HepG2 (cell line): Measurements from ENCODE around the gene TCFL5. TPM values are rescaled to one million over a fixed set of nuclear protein-coding genes. Genes with fewer than 3 reads are reported as not detected.

Source experiments
- CHD2 ChIP-seq: IDR thresholded peaks from 2 replicates; pipeline ENCODE4 v1.6.1; 2011; ENCODE audit warnings: low read depth, low read length, improper control_type of control experiment
- DMAP1 ChIP-seq: IDR thresholded peaks from 2 replicates; pipeline ENCODE4 v1.6.1; 2016
- GATAD2A ChIP-seq: IDR thresholded peaks from 2 replicates; pipeline ENCODE4 v1.6.1; 2016
- HBP1 ChIP-seq: IDR thresholded peaks from 2 replicates; pipeline ENCODE4 v1.6.1; 2016; ENCODE audit warnings: low read depth, control low read depth
- NAIF1 ChIP-seq: sonication (generic); formaldehyde crosslinking; IDR thresholded peaks from 2 replicates; pipeline ENCODE4 v1.5.0; 2020; ENCODE audit warnings: mild to moderate bottlenecking, missing genetic modification reagents, borderline replicate concordance
- NCOA1 ChIP-seq: sonication (generic); formaldehyde crosslinking; IDR thresholded peaks from 2 replicates; pipeline ENCODE4 v1.9.0; 2021; ENCODE audit warnings: missing genetic modification reagents
- TRIM22 ChIP-seq: fragments of 450-650 bp; IDR thresholded peaks from 2 replicates; pipeline ENCODE4 v1.6.1; 2017
- U2AF1 ChIP-seq: fragments of 200-400 bp; formaldehyde crosslinking; optimal IDR thresholded peaks from 2 replicates; pipeline ENCODE3; 2017; ENCODE audit warnings: mild to moderate bottlenecking, low read depth, low read length
- ZNF3 ChIP-seq: IDR thresholded peaks from 2 replicates; pipeline ENCODE4 v1.7.0; 2017; ENCODE audit warnings: inconsistent platforms
- ZNF407 ChIP-seq: sonication (generic); formaldehyde crosslinking; IDR thresholded peaks from one replicate; pipeline ENCODE4 v1.5.1; 2020; ENCODE audit warnings: mild to moderate bottlenecking, missing genetic modification reagents; ENCODE audit errors: not compliant biosample characterization
- polyA plus RNA-seq, 8 experiments: library from polyadenylated mRNA; depleted of rRNA in 3 of 8; stranded (reverse) in 7 of 8; unstranded in 1 of 8; fragments of >200 nt; fragmentation: Illumina TruSeq in 4 of 8; extraction: Trizol in 4 of 8; gene quantifications; 2 replicates each; pipeline versions ENCODE4 v1.2.1 to v1.2.3, GENCODE V29; 2011 to 2016; ENCODE audit warnings: low read depth in 4 of 8, missing spikeins in 1 of 8, mixed read lengths in 1 of 8; ENCODE audit not compliant: insufficient read depth in 1 of 8
- total RNA-seq, 5 experiments: library from RNA; depleted of rRNA; stranded (reverse); fragments of >200 nt; fragmentation: Illumina TruSeq; extraction: Trizol; gene quantifications; 2 replicates each; pipeline ENCODE4 v1.2.3, GENCODE V29; 2016; ENCODE audit warnings: low read depth in 1 of 5
- TF ChIP-seq, protein P1 (sequence below): sonication (generic); formaldehyde crosslinking; IDR thresholded peaks from 2 replicates; pipeline ENCODE4 v1.4.0; 2020; ENCODE audit warnings: missing genetic modification reagents

Gene TCFL5
- total and polyA plus RNA-seq, 2 of the 13 experiments (the other 11 are each of a cell fraction or from before 2014, with no cell fraction given), result 14.8 to 20.0 TPM

- peak; percentile 89; the same call in 1 of the 2 replicates for TF ChIP-seq HBP1
- no peak for TF ChIP-seq NCOA1 (CRISPR knock-in tag)
- TF ChIP-seq ZNF3, result no peak
- no peak for TF ChIP-seq CHD2
- peak; percentile 83; the same call in 1 of the 2 replicates for TF ChIP-seq NAIF1 (CRISPR knock-in tag)
- TF ChIP-seq TRIM22, result no peak
- TF ChIP-seq GATAD2A (CRISPR knock-in tag), result peak; percentile 74
- TF ChIP-seq ZNF407, result peak; percentile 98
- TF ChIP-seq U2AF1, result no peak
- TF ChIP-seq, protein P1, sequence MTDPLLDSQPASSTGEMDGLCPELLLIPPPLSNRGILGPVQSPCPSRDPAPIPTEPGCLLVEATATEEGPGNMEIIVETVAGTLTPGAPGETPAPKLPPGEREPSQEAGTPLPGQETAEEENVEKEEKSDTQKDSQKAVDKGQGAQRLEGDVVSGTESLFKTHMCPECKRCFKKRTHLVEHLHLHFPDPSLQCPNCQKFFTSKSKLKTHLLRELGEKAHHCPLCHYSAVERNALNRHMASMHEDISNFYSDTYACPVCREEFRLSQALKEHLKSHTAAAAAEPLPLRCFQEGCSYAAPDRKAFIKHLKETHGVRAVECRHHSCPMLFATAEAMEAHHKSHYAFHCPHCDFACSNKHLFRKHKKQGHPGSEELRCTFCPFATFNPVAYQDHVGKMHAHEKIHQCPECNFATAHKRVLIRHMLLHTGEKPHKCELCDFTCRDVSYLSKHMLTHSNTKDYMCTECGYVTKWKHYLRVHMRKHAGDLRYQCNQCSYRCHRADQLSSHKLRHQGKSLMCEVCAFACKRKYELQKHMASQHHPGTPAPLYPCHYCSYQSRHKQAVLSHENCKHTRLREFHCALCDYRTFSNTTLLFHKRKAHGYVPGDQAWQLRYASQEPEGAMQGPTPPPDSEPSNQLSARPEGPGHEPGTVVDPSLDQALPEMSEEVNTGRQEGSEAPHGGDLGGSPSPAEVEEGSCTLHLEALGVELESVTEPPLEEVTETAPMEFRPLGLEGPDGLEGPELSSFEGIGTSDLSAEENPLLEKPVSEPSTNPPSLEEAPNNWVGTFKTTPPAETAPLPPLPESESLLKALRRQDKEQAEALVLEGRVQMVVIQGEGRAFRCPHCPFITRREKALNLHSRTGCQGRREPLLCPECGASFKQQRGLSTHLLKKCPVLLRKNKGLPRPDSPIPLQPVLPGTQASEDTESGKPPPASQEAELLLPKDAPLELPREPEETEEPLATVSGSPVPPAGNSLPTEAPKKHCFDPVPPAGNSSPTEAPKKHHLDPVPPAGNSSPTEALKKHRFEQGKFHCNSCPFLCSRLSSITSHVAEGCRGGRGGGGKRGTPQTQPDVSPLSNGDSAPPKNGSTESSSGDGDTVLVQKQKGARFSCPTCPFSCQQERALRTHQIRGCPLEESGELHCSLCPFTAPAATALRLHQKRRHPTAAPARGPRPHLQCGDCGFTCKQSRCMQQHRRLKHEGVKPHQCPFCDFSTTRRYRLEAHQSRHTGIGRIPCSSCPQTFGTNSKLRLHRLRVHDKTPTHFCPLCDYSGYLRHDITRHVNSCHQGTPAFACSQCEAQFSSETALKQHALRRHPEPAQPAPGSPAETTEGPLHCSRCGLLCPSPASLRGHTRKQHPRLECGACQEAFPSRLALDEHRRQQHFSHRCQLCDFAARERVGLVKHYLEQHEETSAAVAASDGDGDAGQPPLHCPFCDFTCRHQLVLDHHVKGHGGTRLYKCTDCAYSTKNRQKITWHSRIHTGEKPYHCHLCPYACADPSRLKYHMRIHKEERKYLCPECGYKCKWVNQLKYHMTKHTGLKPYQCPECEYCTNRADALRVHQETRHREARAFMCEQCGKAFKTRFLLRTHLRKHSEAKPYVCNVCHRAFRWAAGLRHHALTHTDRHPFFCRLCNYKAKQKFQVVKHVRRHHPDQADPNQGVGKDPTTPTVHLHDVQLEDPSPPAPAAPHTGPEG, result peak; percentile 93; the same call in 1 of the 2 replicates
- TF ChIP-seq DMAP1 (CRISPR knock-in tag), result peak; percentile 82; the same call in 1 of the 2 replicates
Observed at GRCh38 chr20:62861726-62862336, at the start of gene TCFL5 (continued).
